Trophoblast cell (in vitro differentiated cells and primary cell): ENCODE measurements around the gene C11orf68.
A peak's percentile ranks its signal among the peaks of the same experiment; 100 is the strongest.

ENCODE experiments used
- DNase-seq, 2 donors: peaks; one replicate each; pipeline ENCODE4 v3.0.0-alpha.2; 2016
- H2AFZ ChIP-seq: 2 replicates; pipeline ENCODE4 v1.6.1; 2013; ENCODE audit warnings: low read length, moderate library complexity, mild to moderate bottlenecking; ENCODE audit not compliant: insufficient read depth, poor library complexity
- H2AK5ac ChIP-seq: 2 replicates; pipeline ENCODE4 v1.6.1; 2013; ENCODE audit warnings: mild to moderate bottlenecking, low read length
- H2BK120ac ChIP-seq: 2 replicates; pipeline ENCODE4 v1.6.1; 2013; ENCODE audit warnings: low read length, mild to moderate bottlenecking, moderate library complexity; ENCODE audit not compliant: insufficient read depth, poor library complexity
- H2BK12ac ChIP-seq: 2 replicates; pipeline ENCODE4 v1.6.1; 2013; ENCODE audit warnings: mild to moderate bottlenecking, low read length, moderate library complexity
- H2BK5ac ChIP-seq: 2 replicates; pipeline ENCODE4 v1.6.1; 2013; ENCODE audit warnings: low read length, low read depth, moderate library complexity, mild to moderate bottlenecking; ENCODE audit not compliant: poor library complexity
- H3K14ac ChIP-seq: 2 replicates; pipeline ENCODE4 v1.6.1; 2013; ENCODE audit warnings: mild to moderate bottlenecking, low read length
- H3K18ac ChIP-seq: 2 replicates; pipeline ENCODE4 v1.6.1; 2013; ENCODE audit warnings: mild to moderate bottlenecking, low read length
- H3K23ac ChIP-seq: 2 replicates; pipeline ENCODE4 v1.6.1; 2013; ENCODE audit warnings: low read length
- H3K27ac ChIP-seq: 2 replicates; pipeline ENCODE4 v1.5.1; 2013; ENCODE audit warnings: low read depth, mild to moderate bottlenecking, inconsistent platforms, low read length, moderate library complexity
- H3K27me3 ChIP-seq: 2 replicates; pipeline ENCODE4 v1.6.1; 2013; ENCODE audit warnings: inconsistent platforms, mild to moderate bottlenecking, low read length, moderate library complexity; ENCODE audit not compliant: insufficient read depth
- H3K36me3 ChIP-seq, 2 experiments: 1 replicate in 1 of 2; 2 replicates in 1 of 2; pipeline ENCODE4 v1.6.1; 2013; ENCODE audit warnings: low read length in 2 of 2, mild to moderate bottlenecking in 2 of 2, moderate library complexity in 1 of 2; ENCODE audit not compliant: insufficient read depth in 2 of 2, control insufficient read depth in 1 of 2
- H3K4ac ChIP-seq: 2 replicates; pipeline ENCODE4 v1.6.1; 2013; ENCODE audit warnings: low read depth, mild to moderate bottlenecking, low read length, moderate library complexity
- H3K4me1 ChIP-seq, 2 experiments: 1 replicate in 1 of 2; 2 replicates in 1 of 2; pipeline ENCODE4 v1.6.1; 2013; ENCODE audit warnings: low read length in 2 of 2, mild to moderate bottlenecking in 2 of 2, moderate library complexity in 1 of 2; ENCODE audit not compliant: insufficient read depth in 2 of 2, control insufficient read depth in 1 of 2
- H3K4me2 ChIP-seq: 2 replicates; pipeline ENCODE4 v1.6.1; 2013; ENCODE audit warnings: inconsistent platforms, mild to moderate bottlenecking, low read length, moderate library complexity
- H3K4me3 ChIP-seq: 2 replicates; pipeline ENCODE4 v1.5.1; 2013; ENCODE audit warnings: mild to moderate bottlenecking, low read depth, low read length, inconsistent platforms
- H3K79me1 ChIP-seq: one replicate; pipeline ENCODE4 v1.6.1; 2013; ENCODE audit warnings: low read length
- H3K79me2 ChIP-seq: 2 replicates; pipeline ENCODE4 v1.6.1; 2013; ENCODE audit warnings: low read length, mild to moderate bottlenecking; ENCODE audit not compliant: control insufficient read depth, insufficient read depth, poor library complexity
- H3K9ac ChIP-seq: 2 replicates; pipeline ENCODE4 v1.6.1; 2013; ENCODE audit warnings: mild to moderate bottlenecking, low read length
- H3K9me3 ChIP-seq: 2 replicates; pipeline ENCODE4 v1.6.1; 2013; ENCODE audit warnings: low read depth, mild to moderate bottlenecking, control low read depth, inconsistent platforms, low read length; ENCODE audit not compliant: insufficient read depth
- H4K12ac ChIP-seq: 2 replicates; pipeline ENCODE4 v1.6.1; 2013; ENCODE audit warnings: low read depth, mild to moderate bottlenecking, low read length, moderate library complexity
- H4K8ac ChIP-seq: 2 replicates; pipeline ENCODE4 v1.6.1; 2013; ENCODE audit warnings: low read depth, mild to moderate bottlenecking, low read length, moderate library complexity
- H4K91ac ChIP-seq: one replicate; pipeline ENCODE4 v1.6.1; 2013; ENCODE audit warnings: low read depth, mild to moderate bottlenecking, low read length, moderate library complexity
- WGBS: extraction: QIAGEN DNeasy Blood & Tissue Kit; methylation state at CpG from one replicate; pipeline ENCODE4 v1.1.7; 2013; ENCODE audit warnings: missing lambda C conversion rate; ENCODE audit not compliant: insufficient read length, insufficient coverage; ENCODE audit errors: extremely low coverage; 5-methylcytosine and 5-hydroxymethylcytosine counted together

The C11orf68 gene

GRCh38 chr11:65958291-65958690, 39.4 kb upstream of the C11orf68 start:
- H3K23ac ChIP-seq = no peak overlapping the region
- H3K14ac ChIP-seq = no peak overlapping the region
- H2AFZ ChIP-seq = no peak overlapping the region
- H2AK5ac ChIP-seq = no peak overlapping the region
- no peak overlapping the region for H3K4me2 ChIP-seq
- H4K12ac ChIP-seq = no peak overlapping the region
- H2BK120ac ChIP-seq = no peak overlapping the region
- H3K79me1 ChIP-seq = peaks cover 8% of the 10 kb centered on the region
- no peak overlapping the region for H4K8ac ChIP-seq
- no peak overlapping the region for H3K4ac ChIP-seq
- H3K4me3 ChIP-seq = no peak overlapping the region
- WGBS = no CpG with 5 or more reads among the region's 4 CpGs
- no peak overlapping the region for H3K27ac ChIP-seq
- H3K36me3 ChIP-seq = no peaks in the 10 kb centered on the region
- no peak overlapping the region for H2BK5ac ChIP-seq
- H3K9ac ChIP-seq = no peak overlapping the region
- peaks cover 2% of the 10 kb centered on the region for H3K9me3 ChIP-seq
- H2BK12ac ChIP-seq = no peak overlapping the region
- peaks cover 9% of the 10 kb centered on the region for H3K79me2 ChIP-seq
- no peaks in the 10 kb centered on the region for H3K27me3 ChIP-seq
- H4K91ac ChIP-seq = no peak overlapping the region
- no peak for DNase-seq
- H3K18ac ChIP-seq = no peak overlapping the region
- H3K4me1 ChIP-seq = peaks cover 4 to 9% of the 10 kb centered on the region in 2 experiments

GRCh38 chr11:65954771-65955170, 35.9 kb upstream of the C11orf68 start:
- Histone ChIP-seq H3K4me2 (no peak overlapping the region), H4K12ac (no peak overlapping the region), H2BK120ac (no peak overlapping the region), H2AK5ac (no peak overlapping the region), H3K27ac (no peak overlapping the region), H3K18ac (no peak overlapping the region), H3K14ac (no peak overlapping the region), H3K4me1 (no peaks in the 10 kb centered on the region), H4K91ac (no peak overlapping the region), H3K4ac (no peak overlapping the region), H3K9me3 (peaks cover 2% of the 10 kb centered on the region), H2BK5ac (no peak overlapping the region), H2AFZ (no peak overlapping the region), H2BK12ac (no peak overlapping the region), H3K36me3 (no peaks in the 10 kb centered on the region), H3K9ac (no peak overlapping the region), H3K4me3 (no peak overlapping the region), H3K79me1 (no peaks in the 10 kb centered on the region), H3K27me3 (no peaks in the 10 kb centered on the region), H3K23ac (no peak overlapping the region), H4K8ac (no peak overlapping the region), H3K79me2 (no peaks in the 10 kb centered on the region)
- no CpG with 5 or more reads among the region's 8 CpGs for WGBS
- peak in 1 of 2 donors; percentile 37 for DNase-seq

DNA sequence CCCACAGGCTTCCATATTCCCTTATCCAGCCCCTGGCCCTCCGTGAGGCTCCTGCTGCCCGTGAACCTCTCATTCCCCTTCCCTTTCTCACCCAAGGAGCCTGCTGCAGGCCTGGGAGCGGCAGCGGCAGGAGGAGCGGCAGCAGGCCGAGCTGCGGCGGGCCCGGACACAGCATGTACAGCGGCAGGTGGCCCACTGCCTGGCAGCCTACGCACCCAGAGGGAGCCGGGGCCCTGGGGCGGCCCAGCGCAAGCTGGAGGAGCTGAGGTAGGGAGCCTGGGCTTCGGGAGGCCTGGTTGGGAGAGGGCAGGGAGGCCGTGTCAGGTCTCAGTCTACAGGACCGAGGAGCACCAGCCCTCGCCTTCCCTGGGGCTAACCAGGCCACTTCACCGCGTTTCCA, 34.6 kb upstream of the C11orf68 start:
- no peak overlapping the region for H2BK5ac ChIP-seq
- H3K79me1 ChIP-seq = no peaks in the 10 kb centered on the region
- no peaks in the 10 kb centered on the region for H3K4me1 ChIP-seq
- no peak overlapping the region for H2BK120ac ChIP-seq
- H4K12ac ChIP-seq = peak overlapping the region; percentile 64
- H3K4me3 ChIP-seq = no peak overlapping the region
- no peak overlapping the region for H3K23ac ChIP-seq
- no peak overlapping the region for H3K14ac ChIP-seq
- no peak overlapping the region for H3K9ac ChIP-seq
- no peaks in the 10 kb centered on the region for H3K36me3 ChIP-seq
- H3K27ac ChIP-seq = no peak overlapping the region
- H2AK5ac ChIP-seq = no peak overlapping the region
- H3K27me3 ChIP-seq = no peaks in the 10 kb centered on the region
- DNase-seq = no peak
- H4K8ac ChIP-seq = peak overlapping the region; percentile 13
- H4K91ac ChIP-seq = peak overlapping the region; percentile 19
- H3K9me3 ChIP-seq = peaks cover 2% of the 10 kb centered on the region
- H3K4me2 ChIP-seq = no peak overlapping the region
- H3K4ac ChIP-seq = no peak overlapping the region
- H3K79me2 ChIP-seq = no peaks in the 10 kb centered on the region
- no peak overlapping the region for H3K18ac ChIP-seq
- WGBS = no CpG with 5 or more reads among the region's 20 CpGs
- H2BK12ac ChIP-seq = no peak overlapping the region
- H2AFZ ChIP-seq = peak overlapping the region; percentile 25

- no peaks in the 10 kb centered on the region for H3K36me3 ChIP-seq
- H3K79me1 ChIP-seq = no peaks in the 10 kb centered on the region
- no peaks in the 10 kb centered on the region for H3K9me3 ChIP-seq
- no peak overlapping the region for H4K91ac ChIP-seq
- H2BK5ac ChIP-seq = no peak overlapping the region
- no peak for DNase-seq
- H3K4me2 ChIP-seq = no peak overlapping the region
- no peak overlapping the region for H4K8ac ChIP-seq
- H3K4me1 ChIP-seq = no peaks in the 10 kb centered on the region
- H3K4me3 ChIP-seq = no peak overlapping the region
- H3K4ac ChIP-seq = no peak overlapping the region
- H2BK12ac ChIP-seq = no peak overlapping the region
- H2AFZ ChIP-seq = no peak overlapping the region
- no peak overlapping the region for H3K27ac ChIP-seq
- H3K9ac ChIP-seq = no peak overlapping the region
- no peaks in the 10 kb centered on the region for H3K27me3 ChIP-seq
- H3K23ac ChIP-seq = no peak overlapping the region
- no peak overlapping the region for H4K12ac ChIP-seq
- H3K18ac ChIP-seq = no peak overlapping the region
- no peak overlapping the region for H2AK5ac ChIP-seq
- no peaks in the 10 kb centered on the region for H3K79me2 ChIP-seq
- H2BK120ac ChIP-seq = no peak overlapping the region
- no peak overlapping the region for H3K14ac ChIP-seq
- WGBS = no CpG with 5 or more reads among the region's 6 CpGs
These were observed 33.2 kb upstream of the C11orf68 start for GRCh38 chr11:65952052-65952521.
